ENCODE data around the gene DPEP2.

- TF ChIP-seq, protein P1, sequence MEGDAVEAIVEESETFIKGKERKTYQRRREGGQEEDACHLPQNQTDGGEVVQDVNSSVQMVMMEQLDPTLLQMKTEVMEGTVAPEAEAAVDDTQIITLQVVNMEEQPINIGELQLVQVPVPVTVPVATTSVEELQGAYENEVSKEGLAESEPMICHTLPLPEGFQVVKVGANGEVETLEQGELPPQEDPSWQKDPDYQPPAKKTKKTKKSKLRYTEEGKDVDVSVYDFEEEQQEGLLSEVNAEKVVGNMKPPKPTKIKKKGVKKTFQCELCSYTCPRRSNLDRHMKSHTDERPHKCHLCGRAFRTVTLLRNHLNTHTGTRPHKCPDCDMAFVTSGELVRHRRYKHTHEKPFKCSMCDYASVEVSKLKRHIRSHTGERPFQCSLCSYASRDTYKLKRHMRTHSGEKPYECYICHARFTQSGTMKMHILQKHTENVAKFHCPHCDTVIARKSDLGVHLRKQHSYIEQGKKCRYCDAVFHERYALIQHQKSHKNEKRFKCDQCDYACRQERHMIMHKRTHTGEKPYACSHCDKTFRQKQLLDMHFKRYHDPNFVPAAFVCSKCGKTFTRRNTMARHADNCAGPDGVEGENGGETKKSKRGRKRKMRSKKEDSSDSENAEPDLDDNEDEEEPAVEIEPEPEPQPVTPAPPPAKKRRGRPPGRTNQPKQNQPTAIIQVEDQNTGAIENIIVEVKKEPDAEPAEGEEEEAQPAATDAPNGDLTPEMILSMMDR (IDR thresholded peaks at IDR 0.05 in 4 of 5, conservative IDR thresholded peaks at IDR 0.05 in 1 of 5): no peak
- TF ChIP-seq POLR2A (IDR thresholded peaks at IDR 0.05): no peak
Measured at GRCh38 chr16:67959536-67960329, 39.6 kb downstream of the DPEP2 start.
